Measurements from ENCODE around the gene LDHAL6A. TPM values are rescaled to one million over a fixed set of nuclear protein-coding genes. Genes with fewer than 3 reads are reported as not detected.

LDHAL6A gene
- total RNA-seq, 2 donors from 2014 or later, result not detected

DNA sequence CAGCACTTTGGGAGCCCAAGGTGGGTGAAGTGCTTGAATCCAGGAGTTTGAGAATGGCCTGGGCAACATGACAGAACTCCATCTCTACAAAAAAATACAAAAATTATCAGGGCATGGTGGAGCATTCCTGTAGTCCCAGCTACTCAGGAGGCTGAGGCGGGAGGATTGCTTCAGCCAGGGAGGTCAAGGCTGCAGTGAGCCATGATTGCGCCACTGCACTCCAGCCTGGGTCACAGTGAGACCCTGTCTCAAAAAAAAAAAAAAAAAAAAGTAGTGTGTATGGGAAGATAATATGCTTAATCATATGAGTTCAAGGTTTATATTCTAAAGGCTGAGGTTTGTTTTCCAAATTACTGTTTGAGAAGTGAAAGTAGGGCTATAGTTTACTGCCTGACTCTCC, 10.7 kb downstream of the LDHAL6A start:
- 89 to 96% methylated on average over 1 to 2 of the region's 2 CpGs for WGBS, 2 experiments (ENCODE audit: insufficient coverage in 1 of 2, insufficient read length in 1 of 2)
- H3K27me3 Mint-ChIP-seq (ENCODE audit: insufficient read depth), result no peaks in the 10 kb centered on the region
- no peak overlapping the region for H3K27ac ChIP-seq (ENCODE audit: low read depth, low read length)
- no peak overlapping the region for H3K4me3 Mint-ChIP-seq
- no peaks in the 10 kb centered on the region for H3K27me3 ChIP-seq (ENCODE audit: control insufficient read depth, insufficient read depth, low read length, poor library complexity, severe bottlenecking)
- H3K36me3 Mint-ChIP-seq (ENCODE audit: low read depth), result no peaks in the 10 kb centered on the region
- H3K4me1 Mint-ChIP-seq, result no peaks in the 10 kb centered on the region
- no peaks in the 10 kb centered on the region for H3K9me3 Mint-ChIP-seq
- no peak for DNase-seq
- TF ChIP-seq, protein P1, sequence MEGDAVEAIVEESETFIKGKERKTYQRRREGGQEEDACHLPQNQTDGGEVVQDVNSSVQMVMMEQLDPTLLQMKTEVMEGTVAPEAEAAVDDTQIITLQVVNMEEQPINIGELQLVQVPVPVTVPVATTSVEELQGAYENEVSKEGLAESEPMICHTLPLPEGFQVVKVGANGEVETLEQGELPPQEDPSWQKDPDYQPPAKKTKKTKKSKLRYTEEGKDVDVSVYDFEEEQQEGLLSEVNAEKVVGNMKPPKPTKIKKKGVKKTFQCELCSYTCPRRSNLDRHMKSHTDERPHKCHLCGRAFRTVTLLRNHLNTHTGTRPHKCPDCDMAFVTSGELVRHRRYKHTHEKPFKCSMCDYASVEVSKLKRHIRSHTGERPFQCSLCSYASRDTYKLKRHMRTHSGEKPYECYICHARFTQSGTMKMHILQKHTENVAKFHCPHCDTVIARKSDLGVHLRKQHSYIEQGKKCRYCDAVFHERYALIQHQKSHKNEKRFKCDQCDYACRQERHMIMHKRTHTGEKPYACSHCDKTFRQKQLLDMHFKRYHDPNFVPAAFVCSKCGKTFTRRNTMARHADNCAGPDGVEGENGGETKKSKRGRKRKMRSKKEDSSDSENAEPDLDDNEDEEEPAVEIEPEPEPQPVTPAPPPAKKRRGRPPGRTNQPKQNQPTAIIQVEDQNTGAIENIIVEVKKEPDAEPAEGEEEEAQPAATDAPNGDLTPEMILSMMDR (conservative IDR thresholded peaks at IDR 0.05), result no peak
- no peaks in the 10 kb centered on the region for H3K9me3 ChIP-seq (ENCODE audit: control insufficient read depth, low read length)
- H3K4me1 ChIP-seq (ENCODE audit: control insufficient read depth, insufficient read depth, low read length), result no peaks in the 10 kb centered on the region
- no peaks in the 10 kb centered on the region for H3K36me3 ChIP-seq (ENCODE audit: control insufficient read depth, insufficient read depth, low read length)
- no peak overlapping the region for H3K9ac ChIP-seq (ENCODE audit: extremely low read depth, low read length, poor library complexity, severe bottlenecking)
- H3K4me3 ChIP-seq (ENCODE audit: low read length), result no peak overlapping the region
- H3K27ac Mint-ChIP-seq, result no peak overlapping the region

DNA sequence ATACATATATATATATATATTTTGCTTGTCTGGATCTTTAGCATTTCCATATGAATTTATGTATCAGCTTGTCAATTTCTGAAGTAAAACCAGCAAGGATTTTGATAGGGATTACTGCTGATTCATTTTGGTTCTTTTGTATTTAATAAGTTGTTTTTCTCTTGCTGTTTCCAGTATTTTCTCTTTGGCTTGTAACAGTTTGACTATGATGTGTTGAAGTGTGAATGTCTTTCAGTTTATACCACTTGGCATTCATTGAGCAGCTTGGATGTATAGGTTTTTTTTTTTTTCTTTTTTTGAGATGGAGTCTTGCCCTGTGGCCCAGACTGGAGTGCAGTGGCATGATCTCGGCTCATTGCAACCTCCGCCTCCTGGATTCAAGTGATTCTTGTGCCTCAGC, 12.4 kb downstream of the LDHAL6A start:
- DNase-seq, result no peak
- Mint-ChIP-seq H3K36me3 (ENCODE audit: low read depth) (no peaks in the 10 kb centered on the region), H3K27me3 (ENCODE audit: insufficient read depth) (no peaks in the 10 kb centered on the region), H3K9me3 (no peaks in the 10 kb centered on the region), H3K4me3 (no peak overlapping the region), H3K27ac (no peak overlapping the region), H3K4me1 (no peaks in the 10 kb centered on the region)
- Histone ChIP-seq H3K27ac (ENCODE audit: low read depth, low read length) (no peak overlapping the region), H3K27me3 (ENCODE audit: control insufficient read depth, insufficient read depth, low read length, poor library complexity, severe bottlenecking) (no peaks in the 10 kb centered on the region), H3K4me1 (ENCODE audit: control insufficient read depth, insufficient read depth, low read length) (no peaks in the 10 kb centered on the region), H3K9me3 (ENCODE audit: control insufficient read depth, low read length) (no peaks in the 10 kb centered on the region), H3K36me3 (ENCODE audit: control insufficient read depth, insufficient read depth, low read length) (no peaks in the 10 kb centered on the region), H3K4me3 (ENCODE audit: low read length) (no peak overlapping the region), H3K9ac (ENCODE audit: extremely low read depth, low read length, poor library complexity, severe bottlenecking) (no peak overlapping the region)
- WGBS, 2 experiments (ENCODE audit: insufficient coverage in 1 of 2, insufficient read length in 1 of 2), result 95% methylated on average over 2 of the region's 2 CpGs
- TF ChIP-seq, protein P1 (conservative IDR thresholded peaks at IDR 0.05), result no peak

DNA sequence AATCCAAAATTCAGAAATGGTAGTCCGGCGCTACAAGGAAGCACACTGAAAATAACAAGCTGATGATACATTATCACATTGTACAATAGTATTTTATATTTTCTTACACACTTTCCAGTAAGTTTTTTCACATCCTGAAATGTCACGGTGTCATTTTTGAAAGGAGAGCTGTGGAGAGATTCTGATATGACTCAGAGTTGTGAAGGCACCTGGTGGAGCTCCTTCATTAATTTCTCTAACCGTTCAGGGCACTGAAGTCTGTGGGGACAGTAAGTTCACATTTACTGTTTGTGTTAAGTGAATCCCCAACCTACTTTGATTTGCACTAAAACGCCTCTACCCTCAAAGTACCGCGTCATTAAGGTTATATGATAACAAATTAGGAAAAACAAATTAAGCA, 13.3 kb downstream of the LDHAL6A start:
- H3K4me3 Mint-ChIP-seq, result no peak overlapping the region
- WGBS, 2 experiments (ENCODE audit: insufficient coverage in 1 of 2, insufficient read length in 1 of 2), result 98 to 100% methylated on average over 1 to 6 of the region's 7 CpGs

More for the DNA sequence above, 13.3 kb downstream of the LDHAL6A start:
- TF ChIP-seq, protein P1 (conservative IDR thresholded peaks at IDR 0.05), result no peak
- Histone ChIP-seq H3K4me3 (ENCODE audit: low read length) (no peak overlapping the region), H3K27ac (ENCODE audit: low read depth, low read length) (no peak overlapping the region), H3K9ac (ENCODE audit: extremely low read depth, low read length, poor library complexity, severe bottlenecking) (no peak overlapping the region), H3K36me3 (ENCODE audit: control insufficient read depth, insufficient read depth, low read length) (peaks cover 6% of the 10 kb centered on the region), H3K4me1 (ENCODE audit: control insufficient read depth, insufficient read depth, low read length) (no peaks in the 10 kb centered on the region), H3K27me3 (ENCODE audit: control insufficient read depth, insufficient read depth, low read length, poor library complexity, severe bottlenecking) (no peaks in the 10 kb centered on the region), H3K9me3 (ENCODE audit: control insufficient read depth, low read length) (no peaks in the 10 kb centered on the region)
- DNase-seq, result no peak
- H3K27ac Mint-ChIP-seq, result no peak overlapping the region
- H3K36me3 Mint-ChIP-seq (ENCODE audit: low read depth), result peaks cover 5% of the 10 kb centered on the region
- no peaks in the 10 kb centered on the region for H3K27me3 Mint-ChIP-seq (ENCODE audit: insufficient read depth)
- H3K9me3 Mint-ChIP-seq, result no peaks in the 10 kb centered on the region
- H3K4me1 Mint-ChIP-seq, result no peaks in the 10 kb centered on the region

Measured in endodermal cell (in vitro differentiated cells).